Measurements from ENCODE around the gene TRPM2. TPM values are rescaled to one million over a fixed set of nuclear protein-coding genes. Genes with fewer than 3 reads are reported as not detected.

Gene TRPM2
- total and polyA plus RNA-seq, 2 of the 13 experiments (the other 11 are each of a cell fraction or from before 2014, with no cell fraction given), result 0.07 to 0.20 TPM

DNA sequence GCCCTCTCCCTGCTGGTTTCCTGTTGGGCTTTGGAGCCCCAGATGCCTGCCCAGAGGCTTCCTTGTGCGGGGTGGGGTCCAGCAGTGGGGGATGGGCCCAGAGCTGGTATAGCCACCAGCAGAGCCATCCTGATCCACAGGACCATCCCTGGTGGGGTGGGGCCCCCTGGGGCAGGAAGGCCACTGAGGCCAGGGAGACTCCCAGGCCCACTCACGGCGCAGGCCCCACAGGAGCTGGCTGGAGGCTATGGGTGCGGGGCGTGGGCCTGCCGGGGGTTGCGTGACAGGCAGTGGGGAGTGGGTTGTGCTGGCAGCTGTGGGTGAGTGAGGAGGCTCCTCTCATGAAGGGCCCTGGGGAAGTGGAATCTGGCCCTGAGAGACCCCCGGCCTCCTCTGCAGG lies 107.6 kb downstream of the TRPM2 start (continued):
- 0 out of 2 replicates have a peak, but pooled peaks have one; percentile 25 for TF ChIP-seq ARID4A (CRISPR knock-in tag; IDR thresholded peaks at IDR 0.05; ENCODE audit: borderline replicate concordance)
- no peak for TF ChIP-seq MED1 (CRISPR knock-in tag; IDR thresholded peaks at IDR 0.05)
- 0 out of 2 replicates have a peak, but pooled peaks have one; percentile 12 for TF ChIP-seq ZNF333 (CRISPR knock-in tag; IDR thresholded peaks at IDR 0.05; ENCODE audit: borderline replicate concordance)
- no peak for TF ChIP-seq NFRKB (IDR thresholded peaks at IDR 0.05)
- TF ChIP-seq RARA (CRISPR knock-in tag; IDR thresholded peaks at IDR 0.05), result no peak
- TF ChIP-seq ZNF451 (CRISPR knock-in tag; IDR thresholded peaks at IDR 0.05), result 0 out of 2 replicates have a peak, but pooled peaks have one; percentile 25
- TF ChIP-seq ZNF251 (CRISPR knock-in tag; IDR thresholded peaks at IDR 0.05), result no peak

DNA sequence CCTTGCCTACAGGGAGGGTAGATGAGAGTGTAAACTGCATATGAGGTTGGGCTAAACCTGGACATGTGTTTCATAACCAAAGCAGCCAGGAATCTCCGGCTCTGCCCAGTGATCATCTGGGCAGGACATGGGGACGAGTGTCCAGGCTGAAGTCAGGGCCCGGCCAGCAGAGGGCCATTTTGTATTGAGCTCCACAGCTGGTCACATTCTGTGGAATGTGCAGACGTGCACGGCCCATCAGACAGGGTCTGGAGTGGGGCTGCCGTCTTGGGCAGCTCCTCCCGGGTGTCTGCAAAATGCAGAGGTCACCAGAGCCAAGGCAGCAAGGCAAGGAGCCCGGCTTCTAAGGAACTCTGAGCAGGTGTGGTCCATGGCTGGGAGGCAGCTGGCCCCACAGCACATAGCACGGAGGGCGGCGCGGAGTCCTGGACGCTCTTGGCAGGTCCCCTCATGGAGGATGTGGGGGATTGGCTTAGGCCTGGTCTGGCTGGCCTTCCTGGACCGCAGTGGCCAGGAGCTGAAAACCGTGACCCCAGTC lies 108.1 kb downstream of the TRPM2 start:
- Histone ChIP-seq H2AFZ (ENCODE audit: low read length) (no peak overlapping the region), H3K36me3 (replicated peaks in 1 of 2; ENCODE audit: control insufficient read depth in 1 of 2, insufficient read depth in 2 of 2, low read length in 2 of 2) (no peaks in the 10 kb centered on the region; a peak in 2 of 5 replicates), H3K9ac (ENCODE audit: insufficient read depth, low read depth, low read length) (no peak overlapping the region), H3K27me3 (ENCODE audit: control insufficient read depth in 1 of 2, insufficient read depth in 2 of 2, low read length in 2 of 2) (no peaks in the 10 kb centered on the region), H3K4me2 (ENCODE audit: low read depth, low read length) (0 out of 2 replicates have a peak overlapping the region, but pooled peaks have one; percentile 4), H3K4me3 (replicated peaks in 1 of 3; ENCODE audit: insufficient read depth in 1 of 3, low read depth in 2 of 3, low read length in 3 of 3) (no peak overlapping the region), H4K20me1 (ENCODE audit: insufficient read depth, low read length) (no peaks in the 10 kb centered on the region), H3K27ac (ENCODE audit: extremely low read length, insufficient read depth, low read length) (no peak overlapping the region), H3K4me1 (ENCODE audit: insufficient read depth, low read length) (peaks cover 60% of the 10 kb centered on the region), H3K79me2 (ENCODE audit: insufficient read depth, low read length) (peaks cover 14% of the 10 kb centered on the region), H3K9me3 (ENCODE audit: low read length) (no peaks in the 10 kb centered on the region)
- ChIA-PET POLR2A (interaction anchor here (1.1 to 2.0 kb wide), 2 partner anchors 20 to 21 kb away, joined by 3 to 13 read pairs; no protein-coding TSS in a partner anchor), CTCF (ENCODE audit: low intra/inter-chr PET ratio, low total read pairs) (no interaction called here)
- ATAC-seq (peak; percentile 73), FAIRE-seq (no peak), DNase-seq (ENCODE audit: low spot score) (peak; percentile 35)
- in situ Hi-C loops (cut with HindIII; ENCODE audit: extremely low pct_ligation_motif_present, low pct_unique_long_range_greater_than_20kb), result no loop called here
- no TSS peak for BruUV-seq (replicated peaks)
- no CpG with 5 or more reads among the region's 15 CpGs for WGBS (ENCODE audit: low lambda C conversion rate)
- intact Hi-C loops (cut with micrococcal nuclease; ENCODE audit: unreplicated experiment), result no loop called here
- TF ChIP-seq, protein P1, sequence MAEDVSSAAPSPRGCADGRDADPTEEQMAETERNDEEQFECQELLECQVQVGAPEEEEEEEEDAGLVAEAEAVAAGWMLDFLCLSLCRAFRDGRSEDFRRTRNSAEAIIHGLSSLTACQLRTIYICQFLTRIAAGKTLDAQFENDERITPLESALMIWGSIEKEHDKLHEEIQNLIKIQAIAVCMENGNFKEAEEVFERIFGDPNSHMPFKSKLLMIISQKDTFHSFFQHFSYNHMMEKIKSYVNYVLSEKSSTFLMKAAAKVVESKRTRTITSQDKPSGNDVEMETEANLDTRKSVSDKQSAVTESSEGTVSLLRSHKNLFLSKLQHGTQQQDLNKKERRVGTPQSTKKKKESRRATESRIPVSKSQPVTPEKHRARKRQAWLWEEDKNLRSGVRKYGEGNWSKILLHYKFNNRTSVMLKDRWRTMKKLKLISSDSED (CRISPR knock-in tag; IDR thresholded peaks at IDR 0.05), result no peak
- TF ChIP-seq GABPB1 (CRISPR knock-in tag; IDR thresholded peaks at IDR 0.05) (peak; percentile 26; the same call in 1 of the 2 replicates), NFKB2 (CRISPR knock-in tag; IDR thresholded peaks at IDR 0.05; ENCODE audit: borderline replicate concordance) (no peak), ZFP36L2 (CRISPR knock-in tag; IDR thresholded peaks at IDR 0.05) (no peak), ARNTL (CRISPR knock-in tag; IDR thresholded peaks at IDR 0.05) (0 out of 2 replicates have a peak, but pooled peaks have one; percentile 41), RBAK (CRISPR knock-in tag; IDR thresholded peaks at IDR 0.05) (no peak), ZFX (CRISPR knock-in tag; IDR thresholded peaks at IDR 0.05; ENCODE audit: low read depth) (peak; percentile 42), ZNF510 (CRISPR knock-in tag; IDR thresholded peaks at IDR 0.05; ENCODE audit: low read depth) (0 out of 2 replicates have a peak, but pooled peaks have one; percentile 44), ZNF598 (CRISPR knock-in tag; IDR thresholded peaks at IDR 0.05; ENCODE audit: borderline replicate concordance) (peak; percentile 50; the same call in 1 of the 2 replicates)
- TF ChIP-seq, protein P2, sequence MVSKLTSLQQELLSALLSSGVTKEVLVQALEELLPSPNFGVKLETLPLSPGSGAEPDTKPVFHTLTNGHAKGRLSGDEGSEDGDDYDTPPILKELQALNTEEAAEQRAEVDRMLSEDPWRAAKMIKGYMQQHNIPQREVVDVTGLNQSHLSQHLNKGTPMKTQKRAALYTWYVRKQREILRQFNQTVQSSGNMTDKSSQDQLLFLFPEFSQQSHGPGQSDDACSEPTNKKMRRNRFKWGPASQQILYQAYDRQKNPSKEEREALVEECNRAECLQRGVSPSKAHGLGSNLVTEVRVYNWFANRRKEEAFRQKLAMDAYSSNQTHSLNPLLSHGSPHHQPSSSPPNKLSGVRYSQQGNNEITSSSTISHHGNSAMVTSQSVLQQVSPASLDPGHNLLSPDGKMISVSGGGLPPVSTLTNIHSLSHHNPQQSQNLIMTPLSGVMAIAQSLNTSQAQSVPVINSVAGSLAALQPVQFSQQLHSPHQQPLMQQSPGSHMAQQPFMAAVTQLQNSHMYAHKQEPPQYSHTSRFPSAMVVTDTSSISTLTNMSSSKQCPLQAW (CRISPR knock-in tag; IDR thresholded peaks at IDR 0.05), result 0 out of 2 replicates have a peak, but pooled peaks have one; percentile 43

Measured in HepG2 (cell line).